Stimulated activated CD4-positive, alpha-beta T cell treated with anti-CD3 and anti-CD28 coated beads, TNF-alpha, amount 100 ng/mL, for 4 hours (primary cell): Measurements from ENCODE around the gene TMCC2.

ENCODE experiments used
- DNase-seq, 3 experiments: peaks; one replicate each; pipeline ENCODE4 v3.0.0-alpha.2; 2020; ENCODE audit warnings: low read depth in 3 of 3

The TMCC2 gene

DNA sequence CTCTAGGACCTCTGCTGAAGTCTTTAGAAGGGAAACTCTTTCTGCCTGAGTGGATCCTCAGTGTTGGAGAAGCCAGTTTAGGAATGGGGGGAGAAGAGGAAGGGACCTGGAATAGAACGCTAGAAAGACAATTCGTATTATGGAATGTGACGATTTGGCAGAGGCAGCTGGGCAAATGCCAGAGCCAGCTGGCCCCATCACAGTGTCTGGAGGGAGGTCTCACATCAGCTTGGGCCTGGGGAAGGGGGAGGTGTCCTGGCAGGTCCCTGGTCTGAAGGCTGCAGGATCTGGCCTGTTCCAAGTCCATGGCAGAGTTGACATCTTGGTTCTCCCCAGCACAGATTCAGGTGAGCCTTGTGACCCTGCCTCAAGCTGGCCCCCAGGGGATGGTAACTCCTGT lies 11.3 kb downstream of the TMCC2 start:
- DNase-seq: no peak

DNA sequence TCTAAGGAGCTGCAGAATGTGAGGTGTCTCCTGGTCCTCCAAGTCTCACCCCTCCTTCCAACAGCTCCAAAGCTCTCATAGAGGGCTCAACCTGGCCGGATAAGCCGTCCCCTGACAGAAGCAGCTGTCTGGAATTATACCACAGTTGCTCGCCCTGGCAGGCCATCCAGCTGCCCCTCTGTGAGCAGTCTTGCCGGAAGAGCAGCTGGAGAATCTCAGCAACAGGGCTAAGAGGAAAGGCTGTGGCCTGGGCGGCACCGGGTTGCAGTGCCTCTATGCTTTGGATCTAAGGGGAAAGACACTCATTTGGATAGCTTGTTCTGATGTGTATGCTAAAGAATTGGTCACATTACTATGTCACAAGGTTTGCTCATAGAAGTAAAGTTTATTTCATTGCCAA lies 12.4 kb downstream of the TMCC2 start:
- DNase-seq: no peak

DNA sequence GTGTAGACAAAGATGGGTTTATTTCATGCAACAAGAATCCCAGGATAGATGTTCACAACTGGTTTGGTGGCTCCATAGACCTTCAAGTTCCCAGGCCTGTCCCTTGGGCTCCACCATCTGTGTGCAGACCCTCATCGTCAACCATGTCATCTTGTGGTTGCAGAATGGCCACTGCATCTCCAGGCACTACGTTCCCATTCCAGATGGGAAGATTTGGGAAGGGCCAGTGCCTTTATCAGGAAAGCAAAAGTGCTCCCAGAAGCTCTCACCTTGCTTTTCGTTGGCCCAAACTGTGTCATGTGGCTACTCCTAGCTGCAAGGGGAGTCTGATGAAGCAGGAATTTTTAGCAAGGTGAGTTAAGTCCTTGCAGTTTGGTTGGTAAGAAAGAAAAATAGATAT lies 12.8 kb downstream of the TMCC2 start:
- no peak for DNase-seq

DNA sequence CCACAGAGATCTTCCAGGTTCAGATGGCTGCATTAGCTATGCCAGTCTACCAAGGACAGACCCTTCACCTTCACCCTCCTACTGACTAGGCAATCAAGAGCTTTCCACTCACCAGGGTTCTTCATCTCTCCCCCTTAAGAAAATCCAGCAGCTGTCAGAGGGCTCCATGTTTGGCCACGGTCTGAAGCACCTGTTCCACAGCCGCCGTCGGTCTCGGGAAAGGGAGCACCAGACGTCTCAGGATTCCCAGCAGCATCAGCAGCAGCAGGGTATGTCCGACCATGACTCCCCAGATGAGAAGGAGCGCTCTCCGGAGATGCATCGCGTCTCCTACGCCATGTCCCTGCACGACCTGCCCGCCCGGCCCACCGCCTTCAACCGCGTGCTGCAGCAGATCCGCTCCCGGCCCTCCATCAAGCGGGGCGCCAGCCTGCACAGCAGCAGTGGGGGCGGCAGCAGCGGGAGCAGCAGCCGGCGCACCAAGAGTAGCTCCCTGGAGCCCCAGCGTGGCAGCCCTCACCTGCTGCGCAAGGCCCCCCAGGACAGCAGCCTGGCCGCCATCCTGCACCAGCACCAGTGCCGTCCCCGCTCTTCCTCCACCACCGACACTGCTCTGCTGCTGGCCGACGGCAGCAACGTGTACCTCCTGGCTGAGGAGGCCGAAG lies 13.8 kb downstream of the TMCC2 start:
- no peak for DNase-seq

DNA sequence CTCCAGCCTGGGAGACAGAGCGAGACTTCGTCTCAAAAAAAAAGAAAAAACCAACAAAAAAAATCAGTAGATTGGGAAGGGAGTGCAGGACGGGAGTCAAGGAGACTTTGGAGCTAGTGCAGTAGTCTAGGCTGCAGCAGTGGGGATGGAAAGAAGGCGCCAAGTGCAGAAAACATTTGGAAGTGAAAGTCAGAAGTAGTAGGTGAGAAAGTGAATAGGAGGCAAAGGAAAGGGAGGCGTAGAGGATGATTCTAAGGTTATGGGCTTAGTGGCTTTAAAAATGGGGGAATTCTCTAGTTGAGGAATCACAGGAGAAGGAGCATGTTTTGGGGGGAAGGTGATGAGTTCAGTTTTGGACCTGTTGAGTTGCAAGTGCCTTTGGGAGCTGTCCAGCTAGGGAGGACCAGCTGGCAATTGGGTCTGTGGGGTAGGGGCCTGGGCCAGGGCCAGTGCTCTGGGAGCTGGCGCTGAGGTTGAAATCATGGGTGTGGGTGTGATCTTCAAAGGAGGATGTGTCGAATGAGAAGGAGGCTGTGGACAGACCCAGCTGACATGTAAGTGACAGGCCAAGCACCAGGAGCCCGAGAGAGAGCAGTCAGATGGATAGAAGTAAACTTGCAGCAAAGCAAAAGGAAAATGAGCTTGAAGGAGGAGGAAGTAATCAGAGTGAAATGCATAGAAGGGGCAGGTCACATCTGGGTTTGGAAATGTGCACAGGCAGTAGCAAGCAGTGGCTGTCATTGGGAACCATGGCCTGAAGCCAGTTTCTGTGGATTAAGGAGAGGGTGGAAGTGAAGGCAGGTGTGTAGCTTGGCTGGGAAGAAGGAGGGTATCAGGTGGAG lies 15.8 kb downstream of the TMCC2 start:
- no peak for DNase-seq

DNA sequence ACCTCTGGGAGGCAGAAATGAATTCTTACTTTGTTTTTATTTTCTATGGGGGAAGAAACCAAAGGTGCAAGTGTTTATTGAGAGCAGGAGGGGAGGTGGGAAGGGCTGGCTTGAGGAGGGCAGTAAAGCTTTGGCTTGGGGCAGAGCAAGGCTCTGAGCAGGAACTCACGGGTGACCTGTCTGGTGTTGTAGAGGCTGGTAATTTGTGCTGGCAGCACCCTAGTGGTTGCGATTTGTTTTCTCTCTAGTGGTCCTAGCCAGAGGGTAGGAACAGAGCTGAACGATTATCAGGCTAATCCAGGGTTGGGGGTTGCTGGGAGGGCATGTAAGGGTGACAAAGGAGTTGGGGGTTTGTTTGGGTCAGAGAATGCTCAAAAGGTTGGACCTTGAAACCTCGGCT lies 16.6 kb downstream of the TMCC2 start:
- DNase-seq: no peak

DNA sequence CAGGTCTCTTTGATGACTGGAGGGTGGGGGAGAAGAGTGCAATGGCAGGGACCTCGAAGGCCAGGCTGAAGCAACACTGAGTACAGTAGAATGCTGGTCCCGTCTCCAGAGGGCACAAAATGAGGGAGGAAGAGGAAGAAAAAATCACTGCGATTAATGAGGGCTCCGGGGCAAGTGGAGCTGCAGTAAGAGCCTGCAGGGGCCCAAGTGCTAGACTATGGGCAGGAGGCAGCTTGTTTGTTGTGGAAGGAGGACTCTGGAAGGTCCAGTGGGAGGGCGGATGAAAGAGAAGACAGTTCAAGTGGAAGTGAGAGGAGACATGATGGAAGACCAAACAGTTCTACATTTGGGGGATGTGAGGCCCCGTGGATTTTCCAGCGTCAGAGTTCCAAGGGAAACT lies 17.4 kb downstream of the TMCC2 start:
- DNase-seq: no peak

DNA sequence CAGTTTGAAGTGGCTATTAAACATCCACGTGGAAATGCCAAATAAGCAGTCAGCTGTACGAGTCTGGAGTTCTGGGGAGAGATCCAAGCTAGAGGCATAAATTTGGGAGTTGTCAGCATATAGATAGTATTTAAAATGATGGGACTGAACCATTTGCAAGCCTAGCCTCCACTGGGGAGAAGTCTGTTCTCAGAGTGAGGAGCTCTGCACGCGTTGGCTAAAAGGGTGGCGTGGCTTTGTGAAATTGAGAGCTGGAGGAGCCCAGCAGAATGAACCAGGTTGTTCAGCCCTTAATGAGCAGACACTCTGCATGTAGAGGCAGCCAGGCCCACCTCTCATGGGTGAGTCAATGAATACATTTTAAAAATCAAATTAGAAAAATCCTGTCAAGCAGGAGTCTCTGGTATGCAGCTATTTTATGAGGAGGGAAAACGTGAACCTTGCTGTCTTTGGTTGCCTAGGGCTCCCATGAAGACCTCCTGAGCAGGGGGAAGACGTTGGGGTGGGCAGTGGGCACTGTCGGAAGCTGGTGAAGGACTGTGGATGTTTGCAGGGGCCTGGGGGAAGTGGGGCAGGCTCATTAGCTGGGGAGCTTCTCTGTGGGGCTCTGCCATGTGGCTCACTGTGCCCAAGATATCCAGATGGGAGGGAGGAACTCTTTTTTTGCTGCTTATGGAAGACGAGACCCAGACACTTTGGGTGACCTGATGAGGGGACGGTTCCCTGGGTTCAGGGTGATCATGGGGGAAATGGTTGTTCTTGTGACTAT lies 18.8 kb downstream of the TMCC2 start:
- no peak for DNase-seq

DNA sequence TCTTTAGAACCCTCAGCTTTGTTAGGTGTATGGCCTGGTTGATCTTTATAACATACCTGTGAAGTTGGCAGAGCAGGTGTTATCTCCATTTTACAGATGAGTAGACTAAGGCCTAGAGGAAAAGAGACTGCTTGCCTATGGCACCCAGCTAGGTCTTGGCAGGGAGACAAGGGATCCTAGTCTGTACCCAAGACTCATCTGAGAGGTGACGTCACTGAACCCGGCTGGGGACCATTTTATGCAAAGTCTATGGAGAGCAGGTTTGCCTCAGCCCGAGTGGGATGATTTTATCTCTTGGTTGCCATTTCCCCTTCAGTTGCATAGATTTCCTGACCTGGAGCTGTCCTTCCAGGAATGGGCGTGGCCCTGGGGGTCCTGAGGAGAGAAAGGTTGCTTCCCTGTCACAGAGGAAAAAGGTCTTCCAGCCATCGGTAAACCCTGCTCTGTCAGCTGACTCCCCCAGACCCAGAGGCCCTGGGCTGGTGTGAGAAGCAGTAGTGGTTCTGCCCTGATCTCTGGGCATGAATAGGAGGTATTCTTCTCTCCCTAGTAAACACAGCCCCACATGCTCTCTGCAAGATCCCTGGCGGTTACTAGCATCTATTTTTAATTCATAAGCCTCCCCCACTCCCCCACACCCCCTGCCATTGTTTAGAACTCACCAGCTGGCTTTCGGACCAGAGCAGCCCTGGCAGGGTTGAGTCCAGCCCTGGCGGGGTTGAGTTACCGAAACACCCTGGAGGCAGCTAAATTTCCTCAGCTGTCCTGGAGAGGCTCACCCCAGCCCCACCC lies 19.6 kb downstream of the TMCC2 start:
- DNase-seq: no peak

DNA sequence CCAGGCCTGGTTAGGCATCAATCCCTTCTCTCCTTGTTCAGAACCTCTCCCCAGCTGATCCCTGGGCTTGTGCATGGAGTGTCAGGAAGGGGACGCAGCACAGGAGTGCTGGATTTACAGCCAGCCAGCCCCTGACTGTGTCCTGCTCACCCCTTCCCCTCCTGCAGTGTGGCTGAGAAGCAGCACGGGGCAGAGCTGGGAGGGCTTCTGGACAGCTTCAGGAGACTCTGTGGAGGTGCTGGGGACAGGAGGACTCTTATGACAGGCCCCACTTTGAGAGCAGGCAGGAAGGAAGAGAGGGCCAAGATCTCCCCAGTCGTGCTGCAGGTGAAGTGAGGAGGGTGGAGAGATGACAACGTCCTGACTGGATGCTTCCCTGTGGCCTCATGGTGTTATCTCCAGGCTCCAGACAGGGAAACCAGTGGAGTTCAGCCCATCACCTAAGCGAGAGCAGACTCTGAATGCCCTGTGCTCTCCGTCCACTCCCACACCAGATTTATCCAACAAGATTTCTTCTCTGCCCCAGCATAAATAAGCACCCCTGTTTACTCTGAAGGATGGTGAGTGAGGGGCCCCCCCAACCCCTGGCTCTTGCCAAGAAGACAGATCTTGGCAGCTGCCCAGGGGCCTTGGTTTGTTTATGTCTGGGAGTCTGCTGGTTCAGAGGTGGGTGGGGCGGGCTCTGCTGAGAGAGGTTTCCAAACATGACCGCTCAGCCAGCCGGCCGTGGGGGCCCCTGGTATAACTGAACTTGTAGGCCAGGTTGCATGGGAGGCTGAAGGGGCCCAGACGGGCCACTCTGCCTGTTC lies 21.3 kb downstream of the TMCC2 start:
- no peak for DNase-seq

DNA sequence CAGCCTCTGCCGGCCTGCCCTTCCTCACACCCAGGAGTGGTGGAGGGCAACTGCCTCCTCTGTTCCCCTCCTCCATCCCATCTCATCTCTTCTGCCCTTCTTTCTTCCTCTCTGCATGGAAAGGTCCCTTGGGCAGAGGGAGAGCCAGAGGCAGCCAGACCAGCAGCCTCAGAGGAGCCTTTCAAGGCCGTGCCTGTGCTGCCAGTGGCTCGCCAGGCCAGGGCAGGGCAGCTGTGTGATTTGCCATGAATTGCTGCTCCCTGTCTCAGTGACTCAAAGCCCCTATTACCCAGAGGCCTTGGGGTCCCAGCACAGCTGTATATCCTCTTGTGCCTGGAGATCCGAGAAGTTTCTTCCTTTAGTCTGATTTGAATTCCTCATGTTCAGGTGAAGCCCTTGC lies 21.9 kb downstream of the TMCC2 start:
- no peak for DNase-seq

DNA sequence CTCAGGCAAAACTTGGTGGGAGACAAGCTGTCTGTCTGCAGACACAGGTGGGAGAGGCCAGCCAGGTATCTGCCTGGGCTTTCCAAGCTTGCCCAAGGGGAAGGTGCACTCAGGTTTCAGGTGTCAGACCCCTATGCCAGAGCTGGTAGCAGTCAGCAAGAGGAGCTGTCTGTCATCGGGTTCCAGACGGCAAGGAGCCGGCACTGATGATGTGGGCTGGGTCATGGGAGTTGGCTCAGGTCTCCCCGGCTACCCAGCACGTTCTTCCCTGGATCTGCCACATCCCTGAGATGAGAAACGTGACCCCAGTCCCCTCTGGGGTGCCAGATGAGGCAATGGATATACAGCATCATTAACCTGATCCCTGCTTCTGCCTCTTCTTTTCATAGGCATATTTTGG lies 23.0 kb downstream of the TMCC2 start:
- no peak for DNase-seq

DNA sequence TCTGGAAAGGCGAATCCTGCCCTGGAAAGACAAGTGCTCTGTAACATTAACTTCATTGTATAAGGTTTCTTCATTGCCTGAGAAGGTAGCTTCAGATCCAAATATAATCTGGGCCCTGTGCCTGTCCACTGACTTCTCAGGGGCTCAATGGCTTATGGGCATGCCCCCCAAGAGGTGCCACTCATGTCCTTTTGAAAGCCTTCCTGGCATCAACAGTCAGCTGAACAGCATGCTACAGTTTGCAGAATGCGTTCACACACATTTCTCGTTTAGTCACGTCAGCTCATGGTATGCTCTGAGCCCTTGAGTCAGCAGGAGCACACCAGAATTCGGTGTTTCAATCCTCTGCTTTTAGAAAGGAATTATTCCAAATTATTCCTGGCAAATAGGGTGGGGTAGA lies 23.8 kb downstream of the TMCC2 start:
- DNase-seq: no peak

DNA sequence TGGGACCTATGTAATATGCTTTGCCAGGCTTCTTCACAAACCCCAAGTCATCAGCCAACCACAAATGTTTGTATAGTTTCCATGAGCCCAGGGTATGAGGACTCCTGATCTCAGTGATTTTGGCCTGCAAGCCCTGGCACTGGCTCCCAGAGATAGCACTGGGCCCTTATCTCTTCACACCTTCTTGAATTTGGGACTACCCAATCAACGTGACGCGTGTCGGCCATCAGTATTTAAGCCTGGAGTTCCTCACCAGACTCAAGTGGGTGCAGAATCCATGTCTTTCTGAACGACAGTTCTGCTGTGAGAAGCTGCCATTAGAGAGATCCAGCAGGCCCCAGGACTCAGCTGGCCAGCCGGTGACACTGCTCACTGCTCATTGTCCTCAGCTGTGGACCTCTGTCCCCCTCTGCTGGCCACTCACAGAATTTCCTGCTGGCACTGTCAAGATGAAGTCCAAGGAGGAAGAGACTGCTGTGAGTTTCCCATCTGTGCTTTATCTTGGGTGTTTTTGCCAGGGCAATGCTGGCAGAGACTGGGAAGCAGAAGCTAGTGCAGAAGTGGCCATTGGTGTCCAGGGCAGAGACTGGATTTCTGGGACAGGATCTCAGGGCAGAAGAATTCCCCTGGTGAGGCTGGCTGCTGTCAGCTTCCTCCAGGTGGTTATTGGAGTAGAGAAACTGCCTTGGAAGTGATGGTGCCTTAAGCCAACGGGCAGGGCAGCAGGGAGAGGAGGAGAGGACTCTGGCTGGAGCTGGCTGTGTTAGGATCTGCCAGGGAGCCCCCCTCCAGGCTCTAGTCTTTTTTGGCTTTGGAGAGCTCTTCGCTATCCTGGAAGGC lies 28.4 kb downstream of the TMCC2 start:
- peak; percentile 73 to 75 (median 73) for DNase-seq

DNA sequence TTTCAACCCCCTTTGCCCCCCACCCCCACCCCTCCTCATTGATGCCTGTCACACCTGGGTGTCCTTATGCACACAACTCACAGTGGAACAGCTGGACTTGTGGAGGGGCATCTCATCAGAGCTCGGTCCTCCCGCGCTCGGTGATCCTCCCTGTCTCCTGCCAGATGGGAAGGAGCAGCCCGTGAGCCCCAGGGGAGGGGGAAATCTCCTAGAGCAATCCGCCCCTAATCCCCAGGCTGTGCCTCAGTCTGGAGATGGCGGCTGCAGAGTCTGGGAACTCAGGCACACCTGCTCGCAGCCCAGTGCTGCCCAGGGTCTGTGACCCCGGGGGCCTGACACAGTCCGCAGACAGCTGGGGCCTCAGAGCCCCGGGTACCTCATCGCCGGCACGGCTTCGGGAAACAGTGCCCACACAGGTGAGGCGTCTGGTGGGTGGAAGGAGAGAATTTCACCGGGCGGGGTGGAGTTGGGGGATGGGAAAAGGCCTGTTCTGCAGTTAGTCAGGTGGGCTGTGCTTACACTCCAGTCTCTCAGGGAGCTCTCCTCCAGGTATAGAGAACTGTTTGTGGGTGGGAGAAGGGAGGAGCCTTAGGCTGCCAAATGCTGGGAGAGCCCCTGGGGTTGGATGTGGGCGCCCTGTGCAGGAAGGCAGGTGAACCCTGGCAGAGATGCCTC lies 29.3 kb downstream of the TMCC2 start:
- no peak for DNase-seq

DNA sequence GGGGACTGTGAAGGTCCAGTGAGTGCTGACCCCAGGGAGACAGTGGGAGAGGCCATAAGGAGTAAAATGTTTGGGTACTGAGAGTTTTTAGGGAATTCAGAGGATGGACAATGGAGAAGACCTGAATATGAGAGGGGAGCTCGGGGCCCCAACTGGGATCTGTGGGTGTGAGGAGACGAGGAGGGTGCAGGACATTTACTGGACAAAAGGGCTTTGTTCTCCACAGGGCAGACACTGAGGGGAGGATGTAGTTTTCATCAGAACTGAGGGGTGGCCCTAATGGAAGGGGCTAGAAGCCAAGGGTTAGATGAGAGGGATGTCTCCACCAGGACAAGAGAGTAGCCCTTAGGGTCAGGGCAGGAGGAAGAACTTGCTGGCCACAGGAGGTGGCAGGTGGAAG lies 30.0 kb downstream of the TMCC2 start:
- no peak for DNase-seq

DNA sequence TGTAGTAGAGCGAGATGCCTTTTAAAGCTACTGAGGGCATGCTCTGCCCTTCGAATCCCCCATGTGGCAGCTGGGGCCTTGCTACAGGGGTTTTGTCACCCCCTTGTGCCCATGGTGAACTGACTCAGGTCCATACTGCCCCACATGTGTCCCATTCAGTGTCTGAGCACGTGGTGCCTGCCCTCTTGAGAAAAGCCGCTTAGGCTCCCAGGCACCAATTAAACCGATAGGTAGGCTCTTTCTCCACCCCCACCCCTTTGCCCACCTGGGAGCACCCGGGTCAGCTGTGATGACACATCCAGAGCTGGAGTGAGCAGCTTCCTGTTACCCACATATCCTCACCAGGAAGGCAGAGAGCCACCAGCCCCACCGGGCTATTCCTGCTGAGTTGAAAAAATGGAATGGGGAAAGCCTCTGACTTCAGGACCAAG lies 30.5 kb downstream of the TMCC2 start:
- DNase-seq: no peak

DNA sequence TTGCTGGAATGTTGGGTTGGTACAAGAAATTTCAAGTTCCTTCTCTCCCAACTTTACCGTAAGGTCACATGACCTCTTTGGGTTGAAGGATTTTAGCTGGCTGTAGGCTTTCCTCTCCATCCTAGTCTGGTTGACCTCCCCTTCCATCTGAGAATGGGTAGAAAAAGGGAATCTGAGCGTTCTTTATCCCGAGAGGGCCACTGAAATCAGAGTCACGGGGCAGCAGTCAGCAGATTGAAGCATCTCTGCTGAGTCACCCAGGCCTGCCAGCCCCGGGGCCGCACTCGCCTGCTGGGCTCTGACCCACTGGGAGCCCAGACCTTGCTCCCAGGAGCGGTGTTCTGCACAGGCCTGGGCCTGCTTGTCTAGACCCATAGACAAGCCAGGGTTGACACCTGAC lies 31.0 kb downstream of the TMCC2 start:
- no peak for DNase-seq

DNA sequence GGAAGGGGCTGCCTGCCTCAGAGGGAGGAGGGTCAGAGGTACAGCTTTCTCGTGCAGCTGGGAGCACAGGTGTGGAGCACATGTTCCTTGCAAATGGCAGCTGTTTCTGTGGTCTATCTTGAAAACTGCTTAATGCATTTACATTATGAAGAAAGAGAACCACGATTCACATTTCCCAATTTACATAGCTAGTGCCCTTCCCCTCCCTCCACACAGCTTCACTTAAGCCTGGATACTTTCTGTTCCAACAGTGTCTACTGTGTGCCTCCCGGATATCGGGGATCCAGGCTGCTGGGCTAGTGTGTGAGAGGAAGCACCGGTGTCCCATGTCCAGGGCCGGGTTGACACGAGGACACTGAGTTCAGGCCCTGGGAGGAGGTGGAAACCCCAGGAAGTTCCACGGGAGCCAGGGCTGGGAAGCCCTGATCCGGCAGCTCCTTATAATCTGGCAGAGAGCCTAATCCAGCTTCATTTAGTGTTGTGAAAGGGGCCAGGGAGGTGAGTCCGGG lies 31.6 kb downstream of the TMCC2 start:
- DNase-seq: no peak
